ENCODE data around the gene TMEM200A. TPM values are rescaled to one million over a fixed set of nuclear protein-coding genes. Genes with fewer than 3 reads are reported as not detected.

Gene TMEM200A
- total and polyA plus RNA-seq, 2 donors (not counting 1 experiment from before 2014, with no cell fraction given), result 0.13 to 0.37 TPM

- Histone ChIP-seq H3K27me3 (replicated peaks in 1 of 4; ENCODE audit: control extremely low read depth in 1 of 4, control insufficient read depth in 3 of 4, insufficient read depth in 4 of 4, low read length in 3 of 4) (peaks cover 0 to 25% (median 21%) of the 10 kb centered on the region in 4 experiments), H2AFZ (ENCODE audit: insufficient read depth, low read depth, low read length, poor library complexity, severe bottlenecking) (no peak overlapping the region), H3K36me3 (replicated peaks in 1 of 2; ENCODE audit: control extremely low read depth in 1 of 2, control insufficient read depth in 1 of 2, extremely low read depth in 1 of 2, insufficient read depth in 2 of 2, low read length in 1 of 2) (no peaks in the 10 kb centered on the region), H3K4me3 (ENCODE audit: control extremely low read depth in 1 of 5, extremely low read depth in 1 of 5, insufficient read depth in 1 of 5, low read depth in 2 of 5, low read length in 4 of 5) (no peak overlapping the region), H3K4me2 (replicated peaks; ENCODE audit: low read depth, low read length, poor library complexity, severe bottlenecking) (no peak overlapping the region), H4K20me1 (ENCODE audit: control insufficient read depth, insufficient read depth, low read length, poor library complexity, severe bottlenecking) (no peaks in the 10 kb centered on the region), H3K79me2 (ENCODE audit: control insufficient read depth, insufficient read depth, low read length) (no peaks in the 10 kb centered on the region), H3K27ac (ENCODE audit: low read length in 2 of 2) (no peak overlapping the region), H3K4me1 (ENCODE audit: control insufficient read depth in 2 of 2, insufficient read depth in 2 of 2, low read length in 2 of 2) (peaks cover 15 to 17% of the 10 kb centered on the region in 2 donors), H3K9me3 (ENCODE audit: control extremely low read depth in 1 of 3, control insufficient read depth in 2 of 3, insufficient read depth in 1 of 3, low read length in 2 of 3) (no peaks in the 10 kb centered on the region), H3K9ac (ENCODE audit: low read length) (no peak overlapping the region)
- no peak for ATAC-seq (ENCODE audit: low read depth)
- intact Hi-C loops (cut with micrococcal nuclease), result no loop called here
- DNase-seq, result no peak
- CTCF ChIA-PET, result no interaction called here
- Mint-ChIP-seq H3K27me3 (peaks cover 30% of the 10 kb centered on the region), H3K9me3 (ENCODE audit: insufficient read depth) (no peaks in the 10 kb centered on the region), H3K27ac (no peak overlapping the region), H3K4me3 (no peak overlapping the region), H3K4me1 (peaks cover 15% of the 10 kb centered on the region)
- WGBS (ENCODE audit: insufficient coverage), result 78% methylated on average over 1 of the region's 1 CpG
- TF ChIP-seq EZH2 (IDR thresholded peaks at IDR 0.05; ENCODE audit: borderline replicate concordance, insufficient read depth, low read depth, low read length, poor library complexity, severe bottlenecking) (no peak), CTCF (IDR thresholded peaks at IDR 0.05) (no peak)
- POLR2A ChIA-PET, result no interaction called here
Observed at GRCh38 chr6:130368576-130368975, 2.8 kb downstream of the TMEM200A start.

- no peak for ATAC-seq (ENCODE audit: low read depth)
- Histone ChIP-seq H3K27me3 (replicated peaks in 1 of 4; ENCODE audit: control extremely low read depth in 1 of 4, control insufficient read depth in 3 of 4, insufficient read depth in 4 of 4, low read length in 3 of 4) (peaks cover 0 to 25% (median 19%) of the 10 kb centered on the region in 4 experiments), H3K9ac (ENCODE audit: low read length) (no peak overlapping the region), H3K27ac (ENCODE audit: low read length in 2 of 2) (no peak overlapping the region), H3K36me3 (replicated peaks in 1 of 2; ENCODE audit: control extremely low read depth in 1 of 2, control insufficient read depth in 1 of 2, extremely low read depth in 1 of 2, insufficient read depth in 2 of 2, low read length in 1 of 2) (no peaks in the 10 kb centered on the region), H4K20me1 (ENCODE audit: control insufficient read depth, insufficient read depth, low read length, poor library complexity, severe bottlenecking) (no peaks in the 10 kb centered on the region), H3K79me2 (ENCODE audit: control insufficient read depth, insufficient read depth, low read length) (no peaks in the 10 kb centered on the region), H3K4me3 (ENCODE audit: control extremely low read depth in 1 of 5, extremely low read depth in 1 of 5, insufficient read depth in 1 of 5, low read depth in 2 of 5, low read length in 4 of 5) (no peak overlapping the region), H2AFZ (ENCODE audit: insufficient read depth, low read depth, low read length, poor library complexity, severe bottlenecking) (no peak overlapping the region), H3K9me3 (ENCODE audit: control extremely low read depth in 1 of 3, control insufficient read depth in 2 of 3, insufficient read depth in 1 of 3, low read length in 2 of 3) (no peaks in the 10 kb centered on the region), H3K4me2 (replicated peaks; ENCODE audit: low read depth, low read length, poor library complexity, severe bottlenecking) (no peak overlapping the region), H3K4me1 (ENCODE audit: control insufficient read depth in 2 of 2, insufficient read depth in 2 of 2, low read length in 2 of 2) (peaks cover 14 to 17% of the 10 kb centered on the region in 2 donors)
- no peak overlapping the region for H3K4me3 Mint-ChIP-seq
- TF ChIP-seq EZH2 (IDR thresholded peaks at IDR 0.05; ENCODE audit: borderline replicate concordance, insufficient read depth, low read depth, low read length, poor library complexity, severe bottlenecking), result no peak
- TF ChIP-seq CTCF (IDR thresholded peaks at IDR 0.05), result no peak
- H3K4me1 Mint-ChIP-seq, result peaks cover 10% of the 10 kb centered on the region
- ChIA-PET CTCF (no interaction called here), POLR2A (no interaction called here)
- no peak overlapping the region for H3K27ac Mint-ChIP-seq
- no peak for DNase-seq
- H3K27me3 Mint-ChIP-seq, result peaks cover 22% of the 10 kb centered on the region
- H3K9me3 Mint-ChIP-seq (ENCODE audit: insufficient read depth), result no peaks in the 10 kb centered on the region
- WGBS (ENCODE audit: insufficient coverage), result no CpG with 5 or more reads among the region's 1 CpG
- intact Hi-C loops (cut with micrococcal nuclease), result no loop called here
Observed at GRCh38 chr6:130369831-130370230, 4.0 kb downstream of the TMEM200A start.
